ENCODE data around the gene BLVRB. TPM values are rescaled to one million over a fixed set of nuclear protein-coding genes. Genes with fewer than 3 reads are reported as not detected.

The BLVRB gene
- total and polyA plus RNA-seq, 9 of the 15 experiments (the other 6 are each of a cell fraction or from before 2014, with no cell fraction given): 81.1 to 749 (median 331) TPM

DNA sequence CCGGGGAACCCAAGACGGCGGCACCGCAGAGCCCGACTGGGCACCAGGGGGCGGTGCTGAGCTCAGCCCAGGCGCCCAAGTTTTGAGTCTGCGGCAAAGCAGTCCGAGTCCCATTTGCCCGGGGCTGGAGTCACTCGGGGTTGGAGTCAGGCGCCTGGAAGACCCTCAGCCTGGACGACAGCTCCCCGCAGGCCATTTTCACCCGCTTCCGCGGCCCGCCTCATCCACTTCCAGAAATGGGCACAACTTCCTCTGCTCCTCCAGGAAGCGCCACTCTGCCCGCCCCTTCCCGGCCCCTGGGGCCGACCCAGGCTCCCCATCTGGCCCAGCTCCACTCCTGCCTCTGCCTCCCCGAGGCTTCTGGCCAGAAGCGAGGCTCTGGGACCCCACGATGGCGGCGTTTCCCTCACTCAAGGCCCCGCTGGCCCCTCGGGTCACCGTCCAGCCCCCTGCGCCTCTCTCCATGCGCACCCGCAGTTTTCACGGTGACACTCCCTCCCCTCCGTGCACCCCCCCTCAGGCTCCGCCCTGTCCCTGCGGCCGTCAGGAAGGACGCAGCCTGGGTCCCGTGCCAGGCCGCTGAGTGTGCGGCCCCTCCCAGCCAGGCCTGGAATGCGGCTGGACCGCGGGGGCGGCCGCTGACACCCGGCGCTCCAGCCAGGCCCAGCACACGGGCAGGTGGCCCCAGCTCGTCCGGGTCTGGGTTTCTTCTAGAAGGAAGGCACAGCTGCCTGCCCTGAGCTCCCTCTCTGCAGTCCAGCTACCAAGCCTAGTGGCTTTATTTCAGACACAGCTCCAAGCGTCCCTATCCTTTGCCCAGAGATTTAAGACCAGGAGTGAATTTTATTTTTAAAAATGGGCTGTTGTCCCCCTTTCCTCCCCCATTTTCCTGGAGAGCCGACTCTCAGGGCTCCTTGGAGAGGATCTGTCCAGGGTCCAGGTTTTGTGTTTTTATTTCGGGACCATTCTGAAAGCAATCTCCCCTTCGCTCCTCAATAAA is 44.5 kb downstream of the BLVRB start (continued):
- TF ChIP-seq, protein P1, sequence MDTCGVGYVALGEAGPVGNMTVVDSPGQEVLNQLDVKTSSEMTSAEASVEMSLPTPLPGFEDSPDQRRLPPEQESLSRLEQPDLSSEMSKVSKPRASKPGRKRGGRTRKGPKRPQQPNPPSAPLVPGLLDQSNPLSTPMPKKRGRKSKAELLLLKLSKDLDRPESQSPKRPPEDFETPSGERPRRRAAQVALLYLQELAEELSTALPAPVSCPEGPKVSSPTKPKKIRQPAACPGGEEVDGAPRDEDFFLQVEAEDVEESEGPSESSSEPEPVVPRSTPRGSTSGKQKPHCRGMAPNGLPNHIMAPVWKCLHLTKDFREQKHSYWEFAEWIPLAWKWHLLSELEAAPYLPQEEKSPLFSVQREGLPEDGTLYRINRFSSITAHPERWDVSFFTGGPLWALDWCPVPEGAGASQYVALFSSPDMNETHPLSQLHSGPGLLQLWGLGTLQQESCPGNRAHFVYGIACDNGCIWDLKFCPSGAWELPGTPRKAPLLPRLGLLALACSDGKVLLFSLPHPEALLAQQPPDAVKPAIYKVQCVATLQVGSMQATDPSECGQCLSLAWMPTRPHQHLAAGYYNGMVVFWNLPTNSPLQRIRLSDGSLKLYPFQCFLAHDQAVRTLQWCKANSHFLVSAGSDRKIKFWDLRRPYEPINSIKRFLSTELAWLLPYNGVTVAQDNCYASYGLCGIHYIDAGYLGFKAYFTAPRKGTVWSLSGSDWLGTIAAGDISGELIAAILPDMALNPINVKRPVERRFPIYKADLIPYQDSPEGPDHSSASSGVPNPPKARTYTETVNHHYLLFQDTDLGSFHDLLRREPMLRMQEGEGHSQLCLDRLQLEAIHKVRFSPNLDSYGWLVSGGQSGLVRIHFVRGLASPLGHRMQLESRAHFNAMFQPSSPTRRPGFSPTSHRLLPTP (IDR thresholded peaks at IDR 0.05; ENCODE audit: borderline replicate concordance, extremely low read depth, insufficient read length): no peak
- TF ChIP-seq DDX20 (tag; IDR thresholded peaks at IDR 0.05; ENCODE audit: low read depth) (no peak), FOXJ2 (tag; IDR thresholded peaks at IDR 0.05) (no peak), GABPB2 (CRISPR knock-in tag; conservative IDR thresholded peaks at IDR 0.05) (no peak), ZNF24 (IDR thresholded peaks at IDR 0.05) (no peak; the same call in 1 of the 2 replicates), RFX1 (IDR thresholded peaks at IDR 0.05) (no peak), ESRRB (CRISPR knock-in tag; IDR thresholded peaks at IDR 0.05; ENCODE audit: borderline replicate concordance) (no peak), MTF1 (CRISPR knock-in tag; IDR thresholded peaks at IDR 0.05; ENCODE audit: borderline replicate concordance) (no peak), TBP (optimal IDR thresholded peaks at IDR 0.05; ENCODE audit: low read depth, low read length) (peak; percentile 75), U2AF1 (optimal IDR thresholded peaks at IDR 0.05; ENCODE audit: low read depth, low read length) (no peak), U2AF2 (optimal IDR thresholded peaks at IDR 0.05; ENCODE audit: low read depth, low read length) (no peak), TEAD4 (IDR thresholded peaks at IDR 0.05; ENCODE audit: low read length) (peak; percentile 93), TEAD4 (CRISPR knock-in tag; IDR thresholded peaks at IDR 0.05; ENCODE audit: borderline replicate concordance) (peak; percentile 98), ZNF445 (CRISPR knock-in tag; IDR thresholded peaks at IDR 0.05; ENCODE audit: low read depth) (no peak), TCFL5 (CRISPR knock-in tag; conservative IDR thresholded peaks at IDR 0.05) (no peak)
- TF ChIP-seq, protein P2, sequence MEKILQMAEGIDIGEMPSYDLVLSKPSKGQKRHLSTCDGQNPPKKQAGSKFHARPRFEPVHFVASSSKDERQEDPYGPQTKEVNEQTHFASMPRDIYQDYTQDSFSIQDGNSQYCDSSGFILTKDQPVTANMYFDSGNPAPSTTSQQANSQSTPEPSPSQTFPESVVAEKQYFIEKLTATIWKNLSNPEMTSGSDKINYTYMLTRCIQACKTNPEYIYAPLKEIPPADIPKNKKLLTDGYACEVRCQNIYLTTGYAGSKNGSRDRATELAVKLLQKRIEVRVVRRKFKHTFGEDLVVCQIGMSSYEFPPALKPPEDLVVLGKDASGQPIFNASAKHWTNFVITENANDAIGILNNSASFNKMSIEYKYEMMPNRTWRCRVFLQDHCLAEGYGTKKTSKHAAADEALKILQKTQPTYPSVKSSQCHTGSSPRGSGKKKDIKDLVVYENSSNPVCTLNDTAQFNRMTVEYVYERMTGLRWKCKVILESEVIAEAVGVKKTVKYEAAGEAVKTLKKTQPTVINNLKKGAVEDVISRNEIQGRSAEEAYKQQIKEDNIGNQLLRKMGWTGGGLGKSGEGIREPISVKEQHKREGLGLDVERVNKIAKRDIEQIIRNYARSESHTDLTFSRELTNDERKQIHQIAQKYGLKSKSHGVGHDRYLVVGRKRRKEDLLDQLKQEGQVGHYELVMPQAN (IDR thresholded peaks at IDR 0.05; ENCODE audit: borderline replicate concordance): peak; percentile 34; the same call in 1 of the 2 replicates
- TF ChIP-seq, protein P3, sequence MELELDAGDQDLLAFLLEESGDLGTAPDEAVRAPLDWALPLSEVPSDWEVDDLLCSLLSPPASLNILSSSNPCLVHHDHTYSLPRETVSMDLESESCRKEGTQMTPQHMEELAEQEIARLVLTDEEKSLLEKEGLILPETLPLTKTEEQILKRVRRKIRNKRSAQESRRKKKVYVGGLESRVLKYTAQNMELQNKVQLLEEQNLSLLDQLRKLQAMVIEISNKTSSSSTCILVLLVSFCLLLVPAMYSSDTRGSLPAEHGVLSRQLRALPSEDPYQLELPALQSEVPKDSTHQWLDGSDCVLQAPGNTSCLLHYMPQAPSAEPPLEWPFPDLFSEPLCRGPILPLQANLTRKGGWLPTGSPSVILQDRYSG (tag; conservative IDR thresholded peaks at IDR 0.05; ENCODE audit: low read depth): no peak

Measured in K562 (cell line).